Immature natural killer cell (primary cell): ENCODE results near the gene PLD1. TPM values are rescaled to one million over a fixed set of nuclear protein-coding genes. Genes with fewer than 3 reads are reported as not detected.

Experiments
- DNase-seq, 3 donors: peaks; one replicate each; pipeline ENCODE4 v3.0.0; 2022; ENCODE audit warnings: mixed read lengths in 1 of 3
- H3K27ac Mint-ChIP-seq, 6 donors: one replicate each; pipeline ENCODE4 v1.8.0; 2020; ENCODE audit warnings: mixed read lengths in 6 of 6, mild to moderate bottlenecking in 5 of 6, inconsistent platforms in 4 of 6, moderate library complexity in 3 of 6
- H3K27me3 Mint-ChIP-seq, 3 donors: one replicate each; pipeline ENCODE4 v1.8.0; 2020 to 2021; ENCODE audit warnings: low read depth in 3 of 3, mild to moderate bottlenecking in 3 of 3, mixed read lengths in 3 of 3, moderate library complexity in 3 of 3, inconsistent platforms in 1 of 3
- H3K36me3 Mint-ChIP-seq, 3 donors: one replicate each; pipeline ENCODE4 v1.8.0; 2020; ENCODE audit warnings: mixed read lengths in 3 of 3, inconsistent platforms in 2 of 3, mild to moderate bottlenecking in 2 of 3
- H3K4me1 Mint-ChIP-seq, 2 donors: one replicate each; pipeline ENCODE4 v1.8.0; 2020; ENCODE audit warnings: inconsistent platforms in 2 of 2, mild to moderate bottlenecking in 2 of 2, mixed read lengths in 2 of 2, moderate library complexity in 1 of 2
- H3K4me3 Mint-ChIP-seq, 5 donors: one replicate each; pipeline ENCODE4 v1.8.0; 2020; ENCODE audit warnings: mild to moderate bottlenecking in 5 of 5, mixed read lengths in 5 of 5, inconsistent platforms in 3 of 5, moderate library complexity in 3 of 5
- H3K9me3 Mint-ChIP-seq, 6 donors: one replicate each; pipeline ENCODE4 v1.8.0; 2020; ENCODE audit warnings: mild to moderate bottlenecking in 6 of 6, mixed read lengths in 6 of 6, inconsistent platforms in 4 of 6, moderate library complexity in 3 of 6
- polyA plus RNA-seq, 3 donors: library from polyadenylated mRNA; unstranded; fragments of 300-500 nt; fragmentation: Illumina TruSeq; gene quantifications; one replicate each; pipeline ENCODE4 v1.2.3, GENCODE V29; 2021

PLD1 gene
- polyA plus RNA-seq, 3 donors from 2014 or later: 3.8 to 7.2 TPM; not detected in 1

DNA sequence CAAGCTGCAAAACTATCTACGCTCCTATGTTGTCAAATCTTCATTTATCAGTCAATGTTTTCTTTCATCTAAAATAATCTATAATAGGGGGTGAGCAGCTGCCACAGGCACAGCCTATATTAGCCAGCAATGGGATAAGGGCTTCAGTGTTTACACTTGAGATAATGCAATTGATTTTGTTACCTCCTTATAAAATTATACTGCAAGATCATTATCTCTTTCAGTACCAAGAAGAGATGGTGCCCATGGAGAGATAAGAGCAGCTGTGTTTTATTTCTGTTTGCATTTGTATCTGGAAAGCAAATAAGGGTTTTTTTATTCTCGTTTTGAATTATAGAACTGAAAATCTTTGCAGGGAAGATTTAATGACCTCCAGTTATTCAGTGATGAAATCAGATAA, 68.9 kb downstream of the PLD1 start:
- no peak overlapping the region for H3K27ac Mint-ChIP-seq

DNA sequence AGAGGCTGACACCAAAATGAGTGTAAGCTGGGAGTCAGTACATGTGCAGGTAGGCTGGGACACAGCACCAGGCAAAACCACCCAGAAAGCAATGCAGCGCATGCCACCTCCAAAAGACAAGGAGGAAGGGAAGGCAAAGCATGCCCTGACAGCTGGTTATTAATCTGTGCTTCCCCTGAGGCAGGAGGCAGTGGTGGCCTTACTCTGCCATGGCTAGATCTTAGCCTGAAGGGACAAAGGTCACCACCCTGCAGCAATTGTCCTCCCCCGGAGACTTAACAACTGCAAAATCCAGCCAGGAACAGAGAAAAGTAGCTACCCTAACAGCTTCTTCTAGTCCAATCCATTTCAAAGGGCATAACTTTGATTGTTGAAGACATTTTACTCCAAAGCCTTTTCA, 73.7 kb downstream of the PLD1 start:
- Mint-ChIP-seq H3K4me1 (no peaks in the 10 kb centered on the region), H3K4me3 (no peak overlapping the region), H3K27me3 (no peaks in the 10 kb centered on the region), H3K27ac (no peak overlapping the region), H3K36me3 (peaks cover 7 to 15% (median 8%) of the 10 kb centered on the region in 3 donors), H3K9me3 (no peaks in the 10 kb centered on the region)
- DNase-seq: no peak

More for the DNA sequence above, 68.9 kb downstream of the PLD1 start:
- H3K36me3 Mint-ChIP-seq: peaks cover 0 to 4% (median 0%) of the 10 kb centered on the region in 3 donors
- no peak for DNase-seq
- peaks cover 0 to 3% (median 0%) of the 10 kb centered on the region in 3 donors for H3K27me3 Mint-ChIP-seq
- H3K4me1 Mint-ChIP-seq: no peaks in the 10 kb centered on the region
- no peaks in the 10 kb centered on the region for H3K9me3 Mint-ChIP-seq
- no peak overlapping the region for H3K4me3 Mint-ChIP-seq

- peaks cover 7 to 15% (median 8%) of the 10 kb centered on the region in 3 donors for H3K36me3 Mint-ChIP-seq
Measured at GRCh38 chr3:171733561-171733960, 76.7 kb downstream of the PLD1 start.

GRCh38 chr3:171732756-171733155, 77.5 kb downstream of the PLD1 start:
- H3K4me3 Mint-ChIP-seq: no peak overlapping the region
- no peaks in the 10 kb centered on the region for H3K27me3 Mint-ChIP-seq
- no peak overlapping the region for H3K27ac Mint-ChIP-seq
- no peaks in the 10 kb centered on the region for H3K9me3 Mint-ChIP-seq
- peaks cover 7 to 15% (median 8%) of the 10 kb centered on the region in 3 donors for H3K36me3 Mint-ChIP-seq
- no peak for DNase-seq
- no peaks in the 10 kb centered on the region for H3K4me1 Mint-ChIP-seq

More at GRCh38 chr3:171733561-171733960, 76.7 kb downstream of the PLD1 start:
- Mint-ChIP-seq H3K4me3 (no peak overlapping the region), H3K9me3 (no peaks in the 10 kb centered on the region), H3K27ac (no peak overlapping the region), H3K4me1 (no peaks in the 10 kb centered on the region), H3K27me3 (no peaks in the 10 kb centered on the region)
- no peak for DNase-seq

GRCh38 chr3:171731691-171732090, 78.6 kb downstream of the PLD1 start:
- Mint-ChIP-seq H3K36me3 (peaks cover 8 to 19% (median 12%) of the 10 kb centered on the region in 3 donors), H3K27me3 (no peaks in the 10 kb centered on the region), H3K4me3 (no peak overlapping the region), H3K9me3 (no peaks in the 10 kb centered on the region), H3K4me1 (no peaks in the 10 kb centered on the region), H3K27ac (no peak overlapping the region)
- DNase-seq: no peak

DNA sequence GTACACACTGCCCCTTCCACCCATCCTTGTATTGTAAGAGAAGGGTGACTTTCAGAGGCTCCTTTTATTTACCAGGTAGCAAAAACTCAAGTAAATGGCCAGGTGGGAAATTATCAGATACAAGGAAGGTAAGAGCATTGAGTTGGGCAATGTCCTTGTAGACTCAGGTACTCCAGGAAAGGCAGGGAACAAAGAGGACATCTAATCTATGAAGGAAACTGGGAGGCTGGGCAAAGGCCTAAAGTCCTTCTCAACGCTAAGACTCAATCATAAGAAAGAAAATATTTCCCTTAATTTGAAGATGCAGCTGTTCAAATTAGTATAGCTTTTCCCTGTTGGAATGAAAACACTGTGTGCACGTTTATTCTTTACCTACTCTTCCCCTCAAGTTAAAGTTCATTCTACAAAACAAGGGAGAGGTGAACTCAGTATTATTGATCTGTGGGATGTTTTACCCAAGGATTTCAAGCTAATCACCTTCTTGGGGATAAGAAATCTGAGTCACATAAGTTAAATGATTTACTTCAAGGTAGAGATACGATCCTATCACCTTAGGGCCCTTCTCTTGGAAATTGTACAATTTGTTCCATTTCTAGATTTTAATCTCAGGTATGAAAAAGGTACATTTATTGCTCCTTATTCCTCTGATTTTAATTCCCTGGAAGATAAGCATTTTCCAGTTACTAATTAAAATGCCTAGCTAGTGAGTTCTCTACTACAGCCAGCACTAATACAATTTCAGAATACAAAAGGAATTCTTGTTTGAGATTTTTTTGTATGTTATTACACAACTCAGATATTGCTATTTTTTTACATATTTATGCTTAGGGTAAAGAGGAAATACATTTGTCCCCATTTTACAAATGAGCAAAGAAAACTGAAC, 80.6 kb downstream of the PLD1 start:
- no peaks in the 10 kb centered on the region for H3K4me1 Mint-ChIP-seq
- H3K27ac Mint-ChIP-seq: no peak overlapping the region
- no peak overlapping the region for H3K4me3 Mint-ChIP-seq
- DNase-seq: no peak
- H3K9me3 Mint-ChIP-seq: no peaks in the 10 kb centered on the region
- peaks cover 15 to 33% (median 16%) of the 10 kb centered on the region in 3 donors for H3K36me3 Mint-ChIP-seq
- no peaks in the 10 kb centered on the region for H3K27me3 Mint-ChIP-seq

- DNase-seq: no peak
- H3K4me3 Mint-ChIP-seq: no peak overlapping the region
- no peaks in the 10 kb centered on the region for H3K4me1 Mint-ChIP-seq
- H3K9me3 Mint-ChIP-seq: no peaks in the 10 kb centered on the region
- peaks cover 20 to 40% (median 29%) of the 10 kb centered on the region in 3 donors for H3K36me3 Mint-ChIP-seq
- H3K27me3 Mint-ChIP-seq: no peaks in the 10 kb centered on the region
- no peak overlapping the region for H3K27ac Mint-ChIP-seq
Measured at GRCh38 chr3:171727288-171727687, 83.0 kb downstream of the PLD1 start.

- peaks cover 0 to 3% (median 0%) of the 10 kb centered on the region in 3 donors for H3K27me3 Mint-ChIP-seq
- H3K27ac Mint-ChIP-seq: no peak overlapping the region
- H3K36me3 Mint-ChIP-seq: peaks cover 9 to 49% (median 43%) of the 10 kb centered on the region in 3 donors
- peaks cover 0 to 3% (median 0%) of the 10 kb centered on the region in 6 donors for H3K9me3 Mint-ChIP-seq
- H3K4me3 Mint-ChIP-seq: no peak overlapping the region
- DNase-seq: no peak
- no peaks in the 10 kb centered on the region for H3K4me1 Mint-ChIP-seq
Measured at GRCh38 chr3:171718493-171719185, 91.6 kb downstream of the PLD1 start.

DNA sequence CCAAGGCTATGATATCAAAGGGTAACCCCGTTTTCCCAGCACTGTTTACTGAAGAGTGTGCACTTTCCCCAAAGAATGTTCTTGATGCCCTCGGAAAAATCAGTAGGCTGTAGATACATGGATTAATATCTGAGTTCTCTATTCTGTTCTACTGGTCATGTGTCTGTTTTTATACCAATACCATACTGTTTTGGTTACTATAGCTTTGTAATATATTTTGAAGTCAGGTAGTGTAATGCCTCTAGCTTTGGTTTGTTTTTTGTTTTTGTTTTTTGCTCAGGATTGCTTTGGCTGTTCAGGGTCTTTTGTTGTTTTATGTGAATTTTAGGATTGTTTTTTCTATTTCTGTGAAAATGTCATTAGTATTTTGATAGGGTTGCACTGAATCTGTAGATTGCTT, 95.1 kb downstream of the PLD1 start:
- Mint-ChIP-seq H3K4me3 (no peak overlapping the region), H3K9me3 (peaks cover 0 to 3% (median 0%) of the 10 kb centered on the region in 6 donors), H3K27me3 (peaks cover 0 to 3% (median 0%) of the 10 kb centered on the region in 3 donors), H3K27ac (no peak overlapping the region), H3K36me3 (peaks cover 4 to 54% (median 43%) of the 10 kb centered on the region in 3 donors), H3K4me1 (no peaks in the 10 kb centered on the region)
- no peak for DNase-seq

- Mint-ChIP-seq H3K4me1 (no peaks in the 10 kb centered on the region), H3K9me3 (peaks cover 0 to 3% (median 0%) of the 10 kb centered on the region in 6 donors), H3K36me3 (peaks cover 5 to 50% (median 46%) of the 10 kb centered on the region in 3 donors), H3K4me3 (no peak overlapping the region), H3K27ac (no peak overlapping the region), H3K27me3 (peaks cover 0 to 3% (median 0%) of the 10 kb centered on the region in 3 donors)
- no peak for DNase-seq
Measured at GRCh38 chr3:171712171-171712938, 97.9 kb downstream of the PLD1 start.

GRCh38 chr3:171711461-171712170, 98.7 kb downstream of the PLD1 start:
- DNase-seq: no peak
- Mint-ChIP-seq H3K27ac (no peak overlapping the region), H3K4me1 (no peaks in the 10 kb centered on the region), H3K27me3 (peaks cover 0 to 3% (median 0%) of the 10 kb centered on the region in 3 donors), H3K4me3 (no peak overlapping the region), H3K36me3 (peaks cover 5 to 50% (median 44%) of the 10 kb centered on the region in 3 donors), H3K9me3 (peaks cover 0 to 3% (median 0%) of the 10 kb centered on the region in 6 donors)

GRCh38 chr3:171710359-171710758, 99.9 kb downstream of the PLD1 start:
- Mint-ChIP-seq H3K4me1 (no peaks in the 10 kb centered on the region), H3K4me3 (no peak overlapping the region)

GRCh38 chr3:171704814-171705213, 105.5 kb downstream of the PLD1 start:
- peaks cover 0 to 1% (median 0%) of the 10 kb centered on the region in 6 donors for H3K9me3 Mint-ChIP-seq
- peak overlapping the region in 1 of 6 donors; percentile 4 for H3K27ac Mint-ChIP-seq
- H3K36me3 Mint-ChIP-seq: peaks cover 7 to 31% (median 16%) of the 10 kb centered on the region in 3 donors
- H3K4me3 Mint-ChIP-seq: no peak overlapping the region
- no peaks in the 10 kb centered on the region for H3K27me3 Mint-ChIP-seq
- peaks cover 0 to 5% of the 10 kb centered on the region in 2 donors for H3K4me1 Mint-ChIP-seq
- no peak for DNase-seq

More at GRCh38 chr3:171710359-171710758, 99.9 kb downstream of the PLD1 start:
- no peak overlapping the region for H3K27ac Mint-ChIP-seq
- H3K27me3 Mint-ChIP-seq: peaks cover 0 to under 1% (median 0%) of the 10 kb centered on the region in 3 donors
- peaks cover 0 to 1% (median 0%) of the 10 kb centered on the region in 6 donors for H3K9me3 Mint-ChIP-seq
- H3K36me3 Mint-ChIP-seq: peaks cover 5 to 40% (median 38%) of the 10 kb centered on the region in 3 donors
- DNase-seq: no peak
